ENCODE data around the gene KCNJ1.

DNA sequence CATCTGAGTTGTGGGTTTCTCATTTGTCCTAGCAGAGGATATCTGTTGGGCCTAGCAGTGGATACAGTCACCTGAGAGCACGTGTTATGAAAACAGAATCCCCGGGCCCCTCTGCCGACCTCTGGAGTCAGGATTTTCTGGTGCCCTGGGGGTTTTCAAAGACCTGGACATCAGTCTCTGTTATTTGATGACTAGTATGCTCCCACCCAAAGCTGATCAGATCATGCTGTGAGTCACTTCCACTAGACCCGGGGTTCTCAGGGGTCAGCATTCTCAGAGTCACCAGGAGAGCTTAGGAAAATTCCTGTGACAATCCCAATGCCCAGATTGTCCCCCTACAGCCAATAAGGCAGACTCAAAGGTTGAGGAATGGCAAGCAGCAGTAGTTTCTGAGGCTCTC lies 38.7 kb downstream of the KCNJ1 start:
- TF ChIP-seq, protein P1, sequence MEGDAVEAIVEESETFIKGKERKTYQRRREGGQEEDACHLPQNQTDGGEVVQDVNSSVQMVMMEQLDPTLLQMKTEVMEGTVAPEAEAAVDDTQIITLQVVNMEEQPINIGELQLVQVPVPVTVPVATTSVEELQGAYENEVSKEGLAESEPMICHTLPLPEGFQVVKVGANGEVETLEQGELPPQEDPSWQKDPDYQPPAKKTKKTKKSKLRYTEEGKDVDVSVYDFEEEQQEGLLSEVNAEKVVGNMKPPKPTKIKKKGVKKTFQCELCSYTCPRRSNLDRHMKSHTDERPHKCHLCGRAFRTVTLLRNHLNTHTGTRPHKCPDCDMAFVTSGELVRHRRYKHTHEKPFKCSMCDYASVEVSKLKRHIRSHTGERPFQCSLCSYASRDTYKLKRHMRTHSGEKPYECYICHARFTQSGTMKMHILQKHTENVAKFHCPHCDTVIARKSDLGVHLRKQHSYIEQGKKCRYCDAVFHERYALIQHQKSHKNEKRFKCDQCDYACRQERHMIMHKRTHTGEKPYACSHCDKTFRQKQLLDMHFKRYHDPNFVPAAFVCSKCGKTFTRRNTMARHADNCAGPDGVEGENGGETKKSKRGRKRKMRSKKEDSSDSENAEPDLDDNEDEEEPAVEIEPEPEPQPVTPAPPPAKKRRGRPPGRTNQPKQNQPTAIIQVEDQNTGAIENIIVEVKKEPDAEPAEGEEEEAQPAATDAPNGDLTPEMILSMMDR (conservative IDR thresholded peaks at IDR 0.05; ENCODE audit: low read depth, low read length): no peak
- no peak for TF ChIP-seq EZH2phosphoT487 (IDR thresholded peaks at IDR 0.05; ENCODE audit: borderline replicate concordance, low read length)
